ENCODE data around the gene INHBA.

Gene INHBA

DNA sequence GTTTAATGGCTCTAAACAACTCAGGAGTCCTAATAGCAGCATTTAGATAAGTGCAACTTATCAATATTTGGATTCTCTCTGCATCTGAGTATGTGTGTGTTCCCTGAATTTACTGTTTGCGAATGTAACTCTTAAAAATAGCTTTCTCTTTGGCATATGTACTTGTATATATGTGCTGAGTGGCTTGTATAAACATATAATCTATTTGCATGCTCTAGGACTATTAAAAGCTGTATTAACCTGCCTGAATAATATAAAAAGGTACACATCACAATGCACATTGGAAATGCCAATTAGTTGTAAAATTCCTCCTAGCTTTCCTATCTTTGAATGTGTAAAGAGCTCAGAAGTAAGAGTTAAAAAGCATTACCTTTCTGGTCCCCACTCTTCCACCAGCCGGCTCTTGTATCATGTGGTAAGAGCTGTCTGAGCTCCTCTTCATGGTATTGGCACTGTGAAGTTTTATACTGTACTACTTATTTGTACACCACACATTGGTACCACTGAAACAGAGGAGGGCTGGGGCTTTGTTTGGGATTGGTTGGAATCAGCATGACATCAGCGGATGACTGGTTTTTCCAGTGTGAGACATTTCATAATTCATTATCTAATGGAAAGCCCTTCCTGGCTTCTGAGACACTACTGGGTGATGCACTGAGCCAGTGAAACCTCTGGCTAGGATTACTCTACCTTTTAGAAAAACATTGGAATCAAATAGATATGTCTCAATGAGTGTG lies at the start of gene INHBA:
INHBA (minus strand) TSS at position 456 of the 737 bp plus-strand sequence. CDS start 2,716 bp downstream, outside the sequence.
- Histone ChIP-seq H3K36me3 (ENCODE audit: insufficient read depth, low read length) (no peaks in the 10 kb centered on the region), H3K27ac (no peak within 1 kb of the TSS), H3K4me3 (no peak within 1 kb of the TSS), H3K9ac (ENCODE audit: insufficient read length) (no peak within 1 kb of the TSS), H3K9me3 (ENCODE audit: low read depth, low read length) (no peaks in the 10 kb centered on the region)
- TF ChIP-seq EZH2 (IDR thresholded peaks at IDR 0.05) (no peak), FOXP2 (optimal IDR thresholded peaks at IDR 0.05; ENCODE audit: control extremely low read depth, extremely low read length, insufficient read depth) (no peak), POLR2AphosphoS5 (IDR thresholded peaks at IDR 0.05; ENCODE audit: borderline replicate concordance, low read depth, low read length) (no peak)
- no peak for DNase-seq (ENCODE audit: low read depth, low spot score)

DNA sequence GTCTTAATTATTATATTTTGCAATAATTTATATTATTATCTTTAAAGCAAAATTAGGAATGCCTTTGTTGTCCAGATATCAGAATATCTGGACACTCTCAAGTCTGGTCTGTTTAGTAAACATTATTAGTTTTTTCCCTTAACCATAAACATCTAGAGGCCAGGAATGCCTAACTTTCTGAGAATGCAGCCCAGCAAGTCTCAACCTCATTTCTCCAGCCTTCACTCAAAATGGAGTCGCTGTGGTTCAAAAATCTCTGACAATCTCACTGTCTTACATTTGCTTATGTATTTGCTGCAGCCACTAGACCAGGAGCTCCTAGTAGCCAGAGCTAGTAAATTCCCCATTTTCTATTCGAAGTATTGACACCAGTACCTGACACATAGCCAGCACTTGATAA lies 49.7 kb upstream of the INHBA start:
- DNase-seq (ENCODE audit: low read depth, low spot score): no peak
- no peak overlapping the region for H3K9ac ChIP-seq (ENCODE audit: insufficient read length)
- H3K27ac ChIP-seq: no peak overlapping the region
- no peaks in the 10 kb centered on the region for H3K36me3 ChIP-seq (ENCODE audit: insufficient read depth, low read length)
- peaks cover 5% of the 10 kb centered on the region; the same call in 1 of the 2 replicates for H3K9me3 ChIP-seq (ENCODE audit: low read depth, low read length)
- no peak overlapping the region for H3K4me3 ChIP-seq
- TF ChIP-seq EZH2 (IDR thresholded peaks at IDR 0.05) (no peak), POLR2AphosphoS5 (IDR thresholded peaks at IDR 0.05; ENCODE audit: borderline replicate concordance, low read depth, low read length) (no peak), FOXP2 (optimal IDR thresholded peaks at IDR 0.05; ENCODE audit: control extremely low read depth, extremely low read length, insufficient read depth) (no peak)

DNA sequence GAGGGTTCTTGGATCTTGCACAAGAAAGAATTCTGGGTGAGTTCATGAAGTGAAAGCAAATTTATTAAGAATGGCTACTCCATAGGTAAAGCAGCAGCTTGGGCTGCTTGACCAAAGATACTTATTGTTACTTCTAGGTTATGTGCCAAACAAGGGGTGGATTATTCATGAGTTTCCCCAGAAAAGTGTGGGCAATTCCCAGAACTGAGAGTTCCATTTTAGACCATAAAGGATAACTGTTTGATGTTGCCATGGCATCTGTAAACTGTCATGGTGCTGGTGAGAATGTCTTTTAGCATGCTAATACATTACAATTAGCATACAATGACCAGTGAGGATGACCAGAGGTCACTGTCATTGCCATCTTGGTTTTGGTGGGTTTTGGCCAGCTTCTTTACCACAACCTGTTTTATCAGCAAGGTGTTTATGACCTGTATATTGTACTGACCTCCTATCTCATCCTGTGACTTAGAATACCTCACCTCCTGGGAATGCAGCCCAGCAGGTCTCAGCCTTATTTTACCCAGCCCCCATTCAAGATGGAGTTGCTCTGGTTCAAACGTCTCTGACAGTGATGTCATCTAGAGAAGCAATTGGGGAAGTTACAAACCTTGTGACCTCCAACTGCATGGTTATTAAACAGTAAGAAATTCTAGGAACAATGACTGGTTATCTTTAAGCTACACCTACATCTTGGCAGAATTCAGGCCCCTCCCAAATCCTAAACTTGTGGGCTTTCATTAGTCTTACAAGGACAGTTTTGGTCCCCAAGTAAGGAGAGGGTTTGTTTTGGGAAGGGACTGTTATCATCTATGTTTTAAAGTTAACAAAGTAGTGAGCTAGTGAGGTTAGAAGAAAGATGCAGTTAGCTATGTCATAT lies 48.0 kb upstream of the INHBA start:
- no peak overlapping the region for H3K4me3 ChIP-seq
- DNase-seq (ENCODE audit: low read depth, low spot score): no peak
- no peaks in the 10 kb centered on the region; the same call in 1 of the 2 replicates for H3K9me3 ChIP-seq (ENCODE audit: low read depth, low read length)
- H3K27ac ChIP-seq: no peak overlapping the region
- no peak overlapping the region for H3K9ac ChIP-seq (ENCODE audit: insufficient read length)
- TF ChIP-seq FOXP2 (optimal IDR thresholded peaks at IDR 0.05; ENCODE audit: control extremely low read depth, extremely low read length, insufficient read depth): no peak
- TF ChIP-seq EZH2 (IDR thresholded peaks at IDR 0.05): no peak
- TF ChIP-seq POLR2AphosphoS5 (IDR thresholded peaks at IDR 0.05; ENCODE audit: borderline replicate concordance, low read depth, low read length): no peak
- H3K36me3 ChIP-seq (ENCODE audit: insufficient read depth, low read length): no peaks in the 10 kb centered on the region

DNA sequence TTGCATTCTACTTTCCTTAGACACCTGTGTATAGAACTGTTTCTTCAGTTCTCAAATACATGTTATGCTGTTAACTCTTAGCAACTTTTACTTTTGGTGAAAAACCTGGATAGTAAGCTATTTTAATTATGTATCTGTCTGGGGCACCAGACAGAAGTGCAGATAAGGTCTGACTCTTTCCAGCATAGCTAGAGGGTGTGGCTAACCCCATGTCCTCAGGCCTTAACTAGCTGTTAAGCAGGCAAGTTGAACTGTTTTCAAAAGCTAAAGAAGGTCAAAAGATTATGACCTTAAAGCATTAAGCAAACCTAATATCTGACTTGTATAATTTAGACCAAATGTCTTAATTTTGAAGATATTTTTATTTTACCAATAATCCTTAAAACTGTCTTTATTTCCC lies 45.1 kb upstream of the INHBA start:
- Histone ChIP-seq H3K9me3 (ENCODE audit: low read depth, low read length) (no peaks in the 10 kb centered on the region), H3K36me3 (ENCODE audit: insufficient read depth, low read length) (no peaks in the 10 kb centered on the region), H3K27ac (no peak overlapping the region), H3K9ac (ENCODE audit: insufficient read length) (no peak overlapping the region), H3K4me3 (no peak overlapping the region)
- DNase-seq (ENCODE audit: low read depth, low spot score): no peak
- no peak for TF ChIP-seq POLR2AphosphoS5 (IDR thresholded peaks at IDR 0.05; ENCODE audit: borderline replicate concordance, low read depth, low read length)

DNA sequence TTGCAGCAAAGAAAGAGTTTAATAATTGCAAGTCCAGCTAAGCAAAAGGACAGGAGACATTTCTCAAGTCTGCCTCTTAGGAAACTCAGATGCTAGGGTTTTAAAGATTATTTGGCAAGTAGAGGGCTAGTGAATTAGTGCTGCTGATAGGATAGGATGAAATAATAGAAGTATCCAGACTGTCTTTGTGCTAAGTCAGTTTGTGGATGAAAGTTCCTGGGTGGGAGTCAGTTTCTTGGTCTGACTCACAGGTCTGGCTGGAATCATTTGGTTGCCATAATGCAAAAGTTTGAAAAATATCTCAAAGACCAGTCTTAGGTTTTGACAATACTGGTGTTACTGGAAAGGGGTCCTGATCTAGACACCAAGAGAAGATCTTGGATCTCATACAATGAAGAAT lies 42.6 kb upstream of the INHBA start:
- Histone ChIP-seq H3K36me3 (ENCODE audit: insufficient read depth, low read length) (no peaks in the 10 kb centered on the region), H3K9me3 (ENCODE audit: low read depth, low read length) (no peaks in the 10 kb centered on the region), H3K27ac (no peak overlapping the region), H3K9ac (ENCODE audit: insufficient read length) (no peak overlapping the region), H3K4me3 (no peak overlapping the region)
- TF ChIP-seq POLR2AphosphoS5 (IDR thresholded peaks at IDR 0.05; ENCODE audit: borderline replicate concordance, low read depth, low read length) (no peak), FOXP2 (optimal IDR thresholded peaks at IDR 0.05; ENCODE audit: control extremely low read depth, extremely low read length, insufficient read depth) (no peak), EZH2 (IDR thresholded peaks at IDR 0.05) (no peak)
- no peak for DNase-seq (ENCODE audit: low read depth, low spot score)

DNA sequence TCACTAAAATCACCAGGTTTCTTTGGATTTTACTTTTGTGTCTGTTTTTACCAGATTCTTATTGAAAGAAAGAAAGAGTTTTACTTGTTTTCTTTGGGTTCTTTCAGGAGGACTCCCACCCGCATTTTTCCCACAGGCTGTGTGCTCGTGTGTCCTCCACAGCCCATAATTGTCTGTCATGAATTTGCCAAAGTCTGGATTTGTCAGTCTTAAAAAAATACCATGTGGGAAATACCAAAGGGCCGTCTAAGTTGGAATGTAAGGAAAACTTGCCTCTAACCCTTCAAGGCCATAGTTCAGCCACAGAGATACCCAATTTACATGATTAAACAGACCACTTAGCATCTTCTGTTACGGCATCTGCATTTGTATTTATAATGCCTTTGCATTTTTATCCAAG lies 41.3 kb upstream of the INHBA start:
- Histone ChIP-seq H3K9ac (ENCODE audit: insufficient read length) (no peak overlapping the region), H3K36me3 (ENCODE audit: insufficient read depth, low read length) (no peaks in the 10 kb centered on the region), H3K27ac (no peak overlapping the region), H3K9me3 (ENCODE audit: low read depth, low read length) (no peaks in the 10 kb centered on the region), H3K4me3 (no peak overlapping the region)
- DNase-seq (ENCODE audit: low read depth, low spot score): no peak
- TF ChIP-seq POLR2AphosphoS5 (IDR thresholded peaks at IDR 0.05; ENCODE audit: borderline replicate concordance, low read depth, low read length) (no peak), FOXP2 (optimal IDR thresholded peaks at IDR 0.05; ENCODE audit: control extremely low read depth, extremely low read length, insufficient read depth) (no peak), EZH2 (IDR thresholded peaks at IDR 0.05) (no peak)

DNA sequence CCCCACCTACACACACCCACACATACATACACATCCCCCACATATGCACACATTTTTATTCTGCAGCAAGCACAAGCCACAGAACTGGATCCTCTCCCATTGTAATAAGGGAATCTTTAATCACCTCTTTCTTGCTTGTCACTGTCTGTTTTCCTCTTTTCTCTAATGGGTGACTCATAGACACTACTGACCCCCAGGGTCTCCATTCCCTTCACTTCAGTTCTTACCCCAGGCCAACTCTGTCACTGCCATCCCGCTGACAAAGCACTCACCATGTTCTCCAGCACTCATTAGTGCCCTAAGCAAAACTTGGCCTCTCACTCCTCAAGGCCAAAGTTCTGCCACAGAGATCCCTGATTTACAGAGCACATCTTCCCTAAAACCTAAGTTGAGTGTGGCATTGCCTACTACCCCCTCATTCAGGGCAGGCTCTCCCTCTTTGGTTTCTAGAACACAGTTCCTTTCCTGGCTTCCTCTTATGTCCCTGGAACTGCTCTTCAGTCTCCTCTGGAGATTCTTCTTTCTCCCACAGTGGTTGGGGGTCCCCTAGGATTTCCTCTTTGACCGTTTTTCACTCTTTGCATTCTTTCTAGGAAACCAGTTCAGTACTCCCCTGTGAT lies 39.6 kb upstream of the INHBA start:
- H3K9ac ChIP-seq (ENCODE audit: insufficient read length): no peak overlapping the region
- H3K9me3 ChIP-seq (ENCODE audit: low read depth, low read length): no peaks in the 10 kb centered on the region
- no peak overlapping the region for H3K27ac ChIP-seq
- H3K4me3 ChIP-seq: no peak overlapping the region
- no peak for TF ChIP-seq EZH2 (IDR thresholded peaks at IDR 0.05)
- no peak for DNase-seq (ENCODE audit: low read depth, low spot score)
- H3K36me3 ChIP-seq (ENCODE audit: insufficient read depth, low read length): no peaks in the 10 kb centered on the region

DNA sequence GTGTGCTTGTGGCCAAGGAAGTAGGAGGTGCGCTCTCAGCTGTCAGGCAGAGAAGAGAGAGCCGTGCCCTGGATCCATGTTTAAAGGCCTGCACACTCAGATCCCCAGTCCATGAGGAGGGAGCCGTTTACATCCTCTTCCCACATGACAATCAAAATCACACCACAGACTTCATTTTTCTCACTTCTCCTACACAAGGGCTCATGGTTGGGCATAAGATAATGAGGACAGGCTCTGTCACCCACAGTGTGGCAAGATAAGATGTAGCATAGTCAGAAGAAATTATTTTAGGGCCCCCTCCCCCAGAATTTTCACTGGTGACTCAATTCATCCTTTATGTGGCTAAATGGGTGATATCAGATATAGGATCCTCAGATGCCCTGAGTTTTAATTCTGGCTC lies 35.9 kb upstream of the INHBA start:
- Histone ChIP-seq H3K27ac (no peak overlapping the region), H3K9ac (ENCODE audit: insufficient read length) (no peak overlapping the region), H3K9me3 (ENCODE audit: low read depth, low read length) (no peaks in the 10 kb centered on the region), H3K4me3 (no peak overlapping the region), H3K36me3 (ENCODE audit: insufficient read depth, low read length) (no peaks in the 10 kb centered on the region)
- no peak for DNase-seq (ENCODE audit: low read depth, low spot score)
- TF ChIP-seq POLR2AphosphoS5 (IDR thresholded peaks at IDR 0.05; ENCODE audit: borderline replicate concordance, low read depth, low read length): no peak

Data from SK-N-MC (cell line).